ENCODE data around the gene FGF14.

DNA sequence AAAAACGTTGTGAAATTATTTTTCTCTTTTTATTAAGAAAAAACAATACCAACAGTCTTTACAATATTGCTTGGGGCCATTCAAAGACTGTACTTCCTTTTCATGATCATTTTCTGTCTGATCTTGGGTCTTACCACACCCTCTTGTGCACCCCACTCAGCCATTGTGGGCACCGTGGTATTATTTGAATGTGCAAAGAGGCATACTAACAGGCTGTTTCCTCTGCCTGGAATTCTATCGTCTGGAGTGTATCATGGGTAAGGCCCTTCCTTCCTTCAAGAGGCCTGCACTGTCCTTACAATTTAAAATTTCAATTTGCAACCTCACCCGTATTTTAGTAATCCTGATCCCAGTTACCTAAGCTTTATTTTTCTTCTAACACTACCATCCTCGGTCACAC lies 76.5 kb downstream of the FGF14 start:
- TF ChIP-seq, protein P1, sequence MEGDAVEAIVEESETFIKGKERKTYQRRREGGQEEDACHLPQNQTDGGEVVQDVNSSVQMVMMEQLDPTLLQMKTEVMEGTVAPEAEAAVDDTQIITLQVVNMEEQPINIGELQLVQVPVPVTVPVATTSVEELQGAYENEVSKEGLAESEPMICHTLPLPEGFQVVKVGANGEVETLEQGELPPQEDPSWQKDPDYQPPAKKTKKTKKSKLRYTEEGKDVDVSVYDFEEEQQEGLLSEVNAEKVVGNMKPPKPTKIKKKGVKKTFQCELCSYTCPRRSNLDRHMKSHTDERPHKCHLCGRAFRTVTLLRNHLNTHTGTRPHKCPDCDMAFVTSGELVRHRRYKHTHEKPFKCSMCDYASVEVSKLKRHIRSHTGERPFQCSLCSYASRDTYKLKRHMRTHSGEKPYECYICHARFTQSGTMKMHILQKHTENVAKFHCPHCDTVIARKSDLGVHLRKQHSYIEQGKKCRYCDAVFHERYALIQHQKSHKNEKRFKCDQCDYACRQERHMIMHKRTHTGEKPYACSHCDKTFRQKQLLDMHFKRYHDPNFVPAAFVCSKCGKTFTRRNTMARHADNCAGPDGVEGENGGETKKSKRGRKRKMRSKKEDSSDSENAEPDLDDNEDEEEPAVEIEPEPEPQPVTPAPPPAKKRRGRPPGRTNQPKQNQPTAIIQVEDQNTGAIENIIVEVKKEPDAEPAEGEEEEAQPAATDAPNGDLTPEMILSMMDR (IDR thresholded peaks at IDR 0.05): no peak
- no peak for TF ChIP-seq ZFX (IDR thresholded peaks at IDR 0.05; ENCODE audit: borderline replicate concordance)

Data from 22Rv1 (cell line).